22Rv1 (cell line): ENCODE measurements around the gene AXDND1.
A peak's percentile ranks its signal among the peaks of the same experiment; 100 is the strongest.

Experiments used
- H3K27ac ChIP-seq: fragments of 450-650 bp; 2 replicates; pipeline ENCODE4 v1.5.1; 2017
- CTCF ChIP-seq: fragments of 450-650 bp; IDR thresholded peaks from 2 replicates; pipeline ENCODE4 v1.5.1; 2017; ENCODE audit warnings: mild to moderate bottlenecking
- ZFX ChIP-seq: fragments of 450-650 bp; IDR thresholded peaks from 2 replicates; pipeline ENCODE4 v1.6.1; 2017; ENCODE audit warnings: antibody characterized with exemption, borderline replicate concordance

AXDND1 gene

GRCh38 chr1:179550746-179551682 is 185.2 kb downstream of the AXDND1 start:
- no peak for TF ChIP-seq CTCF
- no peak for TF ChIP-seq ZFX
- H3K27ac ChIP-seq: no peak overlapping the region

GRCh38 chr1:179554427-179554826 is 188.7 kb downstream of the AXDND1 start:
- TF ChIP-seq CTCF (no peak), ZFX (no peak)
- H3K27ac ChIP-seq: no peak overlapping the region

GRCh38 chr1:179558078-179558477 is 192.3 kb downstream of the AXDND1 start:
- H3K27ac ChIP-seq: no peak overlapping the region
- TF ChIP-seq ZFX: no peak
- no peak for TF ChIP-seq CTCF

- no peak within 1 kb of the TSS for H3K27ac ChIP-seq
- peak; percentile 57 for TF ChIP-seq CTCF
- no peak for TF ChIP-seq ZFX
Measured at GRCh38 chr1:179575497-179576314, 209.9 kb downstream of the AXDND1 start, which contains the start of gene NPHS2. Gene NPHS2, minus strand, starts transcription at chr1:179575948. Its CDS starts 84 bp downstream, at chr1:179575864.

GRCh38 chr1:179576509-179576908 is 210.7 kb downstream of the AXDND1 start:
- TF ChIP-seq ZFX (no peak), CTCF (no peak)
- no peak overlapping the region for H3K27ac ChIP-seq

GRCh38 chr1:179583771-179584320 is 218.1 kb downstream of the AXDND1 start:
- H3K27ac ChIP-seq: no peak overlapping the region
- TF ChIP-seq ZFX (no peak), CTCF (no peak)
